GM12873 (cell line): ENCODE measurements around the gene PLCG2.

Experiments used
- TF ChIP-seq, protein P1 (sequence below): IDR thresholded peaks from 2 replicates; pipeline ENCODE4 v1.5.1; 2012; ENCODE audit warnings: low read depth, mild to moderate bottlenecking, moderate library complexity, low read length, control low read depth; ENCODE audit not compliant: insufficient read depth; ENCODE audit errors: missing control alignments

The PLCG2 gene

DNA sequence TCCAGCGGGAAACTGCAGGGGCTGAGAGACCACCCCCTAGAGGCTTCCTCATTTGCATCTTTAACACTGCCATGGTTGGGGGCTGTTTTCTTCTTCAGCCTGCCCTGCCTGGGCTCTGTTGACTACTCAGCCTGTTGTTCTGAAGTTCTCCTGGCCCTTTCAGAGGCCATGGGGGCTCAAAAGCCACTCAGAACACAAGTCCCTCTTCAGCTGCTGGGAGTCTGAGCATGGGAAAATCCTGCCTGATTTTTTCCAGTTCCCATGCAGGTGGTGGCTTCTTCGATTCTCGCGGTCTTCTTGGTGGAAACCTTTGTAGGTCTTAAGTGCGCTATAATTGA lies 36.3 kb downstream of the PLCG2 start:
- TF ChIP-seq, protein P1, sequence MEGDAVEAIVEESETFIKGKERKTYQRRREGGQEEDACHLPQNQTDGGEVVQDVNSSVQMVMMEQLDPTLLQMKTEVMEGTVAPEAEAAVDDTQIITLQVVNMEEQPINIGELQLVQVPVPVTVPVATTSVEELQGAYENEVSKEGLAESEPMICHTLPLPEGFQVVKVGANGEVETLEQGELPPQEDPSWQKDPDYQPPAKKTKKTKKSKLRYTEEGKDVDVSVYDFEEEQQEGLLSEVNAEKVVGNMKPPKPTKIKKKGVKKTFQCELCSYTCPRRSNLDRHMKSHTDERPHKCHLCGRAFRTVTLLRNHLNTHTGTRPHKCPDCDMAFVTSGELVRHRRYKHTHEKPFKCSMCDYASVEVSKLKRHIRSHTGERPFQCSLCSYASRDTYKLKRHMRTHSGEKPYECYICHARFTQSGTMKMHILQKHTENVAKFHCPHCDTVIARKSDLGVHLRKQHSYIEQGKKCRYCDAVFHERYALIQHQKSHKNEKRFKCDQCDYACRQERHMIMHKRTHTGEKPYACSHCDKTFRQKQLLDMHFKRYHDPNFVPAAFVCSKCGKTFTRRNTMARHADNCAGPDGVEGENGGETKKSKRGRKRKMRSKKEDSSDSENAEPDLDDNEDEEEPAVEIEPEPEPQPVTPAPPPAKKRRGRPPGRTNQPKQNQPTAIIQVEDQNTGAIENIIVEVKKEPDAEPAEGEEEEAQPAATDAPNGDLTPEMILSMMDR: no peak

DNA sequence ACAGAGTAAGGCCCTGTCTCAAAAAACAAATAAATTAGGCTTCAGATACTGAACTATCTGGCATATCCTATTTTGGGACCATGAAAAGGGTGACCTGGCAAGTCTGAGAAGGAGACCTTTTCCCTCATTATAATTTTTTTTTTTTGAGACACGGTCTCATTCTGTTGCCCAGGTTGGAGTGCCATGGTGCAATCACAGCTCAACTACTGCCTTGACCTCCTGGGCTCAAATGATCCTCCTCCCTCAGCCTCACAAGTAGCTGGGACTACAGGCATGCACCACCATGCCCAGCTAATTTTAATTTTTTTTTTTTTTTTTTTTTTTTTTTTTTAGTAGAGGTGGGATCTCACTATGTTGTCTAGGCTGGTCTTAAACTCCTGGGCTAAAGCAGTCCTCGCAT lies 37.3 kb downstream of the PLCG2 start:
- TF ChIP-seq, protein P1: no peak

DNA sequence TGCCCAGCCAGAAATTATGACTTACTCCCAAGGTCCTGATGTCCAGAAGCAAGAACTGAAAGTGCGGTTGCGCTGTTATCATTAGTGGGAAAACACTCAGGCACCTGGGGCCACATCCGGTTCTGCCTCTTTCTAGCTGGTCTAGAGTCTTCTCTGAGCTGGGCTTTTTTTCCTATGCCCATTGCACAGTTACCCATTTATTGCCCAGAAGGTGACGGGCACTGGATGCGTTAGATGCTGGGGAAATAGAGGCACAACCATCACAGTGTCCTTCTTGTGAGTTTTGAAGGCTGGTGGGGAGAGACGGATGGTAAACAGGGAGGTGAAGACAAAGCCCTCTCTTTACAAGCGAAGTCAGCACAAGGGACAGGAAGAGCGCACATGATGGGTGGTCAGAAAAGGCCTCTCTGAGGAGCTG lies 37.7 kb downstream of the PLCG2 start:
- TF ChIP-seq, protein P1: no peak

DNA sequence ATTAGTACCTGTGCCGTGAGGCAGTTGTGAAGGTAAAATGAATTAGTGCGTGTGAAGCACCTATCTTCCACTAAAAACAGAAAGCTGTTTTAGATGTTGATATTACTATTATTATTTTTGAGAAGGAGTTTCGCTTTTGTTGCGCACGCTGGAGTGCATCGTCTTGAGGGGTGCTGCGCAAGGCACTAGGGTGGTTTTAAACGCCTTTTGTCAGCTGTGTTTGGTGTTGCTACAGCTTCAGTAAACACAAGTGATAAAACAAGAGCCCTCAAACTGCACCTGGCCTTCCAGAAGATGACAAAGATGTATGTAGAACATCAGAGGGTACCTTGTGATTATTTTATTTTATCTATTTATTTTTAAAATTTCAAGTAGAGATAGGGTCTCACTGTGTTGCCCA lies 38.2 kb downstream of the PLCG2 start:
- TF ChIP-seq, protein P1: no peak

DNA sequence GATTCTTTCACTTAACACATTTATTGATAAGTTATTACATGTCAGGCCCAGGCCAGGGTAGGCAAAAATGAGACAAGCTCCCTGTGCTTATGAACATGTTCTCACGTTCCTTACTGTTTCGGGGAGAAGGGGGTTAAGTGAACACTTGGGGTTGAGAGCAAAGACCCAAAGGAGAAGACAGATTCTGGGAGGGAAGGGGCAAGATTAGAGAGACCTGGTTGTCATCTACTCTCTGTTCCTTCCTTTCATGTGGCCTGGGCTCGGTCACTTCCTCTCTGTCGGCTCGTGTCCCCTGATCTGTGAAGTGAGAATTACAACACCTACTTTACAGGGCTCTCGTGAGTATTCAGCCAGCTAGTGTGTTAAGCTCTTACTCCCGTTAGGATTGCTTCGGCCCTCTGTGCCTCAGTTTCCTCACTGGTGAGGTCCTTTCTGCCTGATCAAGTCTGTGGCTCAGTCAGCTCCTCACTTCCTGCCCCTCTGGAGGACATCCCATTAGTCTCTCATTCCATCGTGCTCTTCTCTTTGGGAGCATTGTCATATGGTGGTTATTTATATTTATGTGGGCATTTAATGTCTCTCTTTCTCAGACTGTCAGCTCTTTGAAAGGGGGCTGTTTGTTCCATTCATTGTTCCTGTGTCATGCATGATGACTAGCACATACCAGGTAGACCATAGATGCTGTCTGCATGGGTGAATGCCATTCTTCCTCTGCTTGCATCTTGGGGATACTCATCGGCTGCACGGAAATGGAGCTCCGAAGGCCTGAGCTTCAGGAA lies 38.9 kb downstream of the PLCG2 start:
- TF ChIP-seq, protein P1: no peak

DNA sequence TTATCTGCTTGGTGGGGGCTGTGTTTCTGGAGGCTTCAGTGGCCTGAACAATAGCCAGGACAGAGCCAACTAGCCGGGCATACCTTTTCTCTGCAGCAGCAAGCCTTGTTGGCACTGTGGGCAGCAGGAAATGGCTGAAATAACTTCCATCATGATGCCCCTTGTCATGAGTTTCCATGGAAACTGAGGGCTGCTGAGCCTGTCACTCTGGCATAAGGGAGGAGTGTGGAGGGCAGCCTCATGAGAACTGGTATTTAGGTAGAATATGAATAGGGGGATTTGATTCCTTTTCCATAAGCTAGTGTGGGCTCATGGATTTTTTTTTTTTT lies 39.4 kb downstream of the PLCG2 start:
- TF ChIP-seq, protein P1: no peak

DNA sequence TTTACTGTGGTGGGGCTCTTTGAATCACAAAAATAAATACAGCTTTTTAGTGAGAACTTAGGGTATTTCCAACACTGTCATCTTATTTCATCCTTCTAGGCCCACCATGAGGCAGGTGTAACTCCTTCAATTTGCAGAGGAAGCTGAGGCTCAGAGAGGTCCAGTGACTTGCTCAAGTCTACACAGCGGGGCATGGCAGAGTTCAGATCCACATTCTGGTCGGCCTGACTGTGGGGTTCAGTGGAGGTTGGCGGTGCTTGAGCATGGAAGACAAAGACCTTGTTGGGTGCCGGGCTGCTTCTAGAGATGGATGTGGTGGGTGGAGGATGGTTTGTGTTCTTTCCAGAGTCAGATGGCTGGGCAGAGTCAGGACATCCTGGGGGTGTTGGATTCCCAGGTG lies 39.8 kb downstream of the PLCG2 start:
- TF ChIP-seq, protein P1: no peak
